ENCODE results near the gene MED15. TPM values are rescaled to one million over a fixed set of nuclear protein-coding genes. Genes with fewer than 3 reads are reported as not detected.

MED15 gene, protein sequence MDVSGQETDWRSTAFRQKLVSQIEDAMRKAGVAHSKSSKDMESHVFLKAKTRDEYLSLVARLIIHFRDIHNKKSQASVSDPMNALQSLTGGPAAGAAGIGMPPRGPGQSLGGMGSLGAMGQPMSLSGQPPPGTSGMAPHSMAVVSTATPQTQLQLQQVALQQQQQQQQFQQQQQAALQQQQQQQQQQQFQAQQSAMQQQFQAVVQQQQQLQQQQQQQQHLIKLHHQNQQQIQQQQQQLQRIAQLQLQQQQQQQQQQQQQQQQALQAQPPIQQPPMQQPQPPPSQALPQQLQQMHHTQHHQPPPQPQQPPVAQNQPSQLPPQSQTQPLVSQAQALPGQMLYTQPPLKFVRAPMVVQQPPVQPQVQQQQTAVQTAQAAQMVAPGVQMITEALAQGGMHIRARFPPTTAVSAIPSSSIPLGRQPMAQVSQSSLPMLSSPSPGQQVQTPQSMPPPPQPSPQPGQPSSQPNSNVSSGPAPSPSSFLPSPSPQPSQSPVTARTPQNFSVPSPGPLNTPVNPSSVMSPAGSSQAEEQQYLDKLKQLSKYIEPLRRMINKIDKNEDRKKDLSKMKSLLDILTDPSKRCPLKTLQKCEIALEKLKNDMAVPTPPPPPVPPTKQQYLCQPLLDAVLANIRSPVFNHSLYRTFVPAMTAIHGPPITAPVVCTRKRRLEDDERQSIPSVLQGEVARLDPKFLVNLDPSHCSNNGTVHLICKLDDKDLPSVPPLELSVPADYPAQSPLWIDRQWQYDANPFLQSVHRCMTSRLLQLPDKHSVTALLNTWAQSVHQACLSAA
- 100 to 1,000 TPM; 185 to 187 TPM for total RNA-seq

DNA sequence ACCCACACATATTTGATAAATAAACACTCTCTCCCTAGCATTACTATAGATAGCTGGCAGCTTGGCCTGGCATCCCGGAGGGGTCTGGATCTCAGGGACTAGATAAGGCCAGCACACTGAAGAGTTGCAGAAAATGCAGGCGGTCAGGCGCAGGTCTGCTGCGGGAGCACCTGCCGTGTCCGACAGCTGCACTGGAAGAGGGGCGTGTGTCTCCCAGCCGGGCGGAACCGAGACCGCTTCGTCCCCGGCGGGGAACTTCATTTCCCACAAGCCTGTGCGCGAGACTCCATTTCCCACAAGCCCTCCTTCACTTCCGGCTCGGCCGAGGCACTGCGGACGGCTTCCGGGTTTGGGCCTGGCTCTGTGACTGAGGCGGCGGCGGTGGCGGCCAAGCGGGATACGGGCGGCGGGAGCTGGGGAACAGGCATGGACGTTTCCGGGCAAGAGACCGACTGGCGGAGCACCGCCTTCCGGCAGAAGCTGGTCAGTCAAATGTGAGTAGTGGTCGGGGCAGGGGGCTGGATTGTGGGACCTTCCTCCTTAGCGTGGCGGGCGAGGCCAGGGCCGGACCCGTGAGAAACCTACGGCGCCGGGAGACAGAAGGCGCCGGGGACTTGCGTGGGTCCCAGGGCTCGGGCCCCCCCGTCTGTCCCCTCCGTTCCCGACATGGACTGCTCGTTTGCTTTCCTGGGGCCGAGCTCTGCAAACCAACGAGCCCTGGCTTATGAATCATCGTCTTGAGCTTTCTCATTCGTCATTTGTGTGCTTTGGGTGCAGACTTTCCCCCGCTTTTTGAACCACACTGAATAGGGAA lies at the start of gene MED15:
MED15 (plus strand) TSS at position 358 of the 814 bp plus-strand sequence; CDS start at position 427, 69 bp downstream.

DNA sequence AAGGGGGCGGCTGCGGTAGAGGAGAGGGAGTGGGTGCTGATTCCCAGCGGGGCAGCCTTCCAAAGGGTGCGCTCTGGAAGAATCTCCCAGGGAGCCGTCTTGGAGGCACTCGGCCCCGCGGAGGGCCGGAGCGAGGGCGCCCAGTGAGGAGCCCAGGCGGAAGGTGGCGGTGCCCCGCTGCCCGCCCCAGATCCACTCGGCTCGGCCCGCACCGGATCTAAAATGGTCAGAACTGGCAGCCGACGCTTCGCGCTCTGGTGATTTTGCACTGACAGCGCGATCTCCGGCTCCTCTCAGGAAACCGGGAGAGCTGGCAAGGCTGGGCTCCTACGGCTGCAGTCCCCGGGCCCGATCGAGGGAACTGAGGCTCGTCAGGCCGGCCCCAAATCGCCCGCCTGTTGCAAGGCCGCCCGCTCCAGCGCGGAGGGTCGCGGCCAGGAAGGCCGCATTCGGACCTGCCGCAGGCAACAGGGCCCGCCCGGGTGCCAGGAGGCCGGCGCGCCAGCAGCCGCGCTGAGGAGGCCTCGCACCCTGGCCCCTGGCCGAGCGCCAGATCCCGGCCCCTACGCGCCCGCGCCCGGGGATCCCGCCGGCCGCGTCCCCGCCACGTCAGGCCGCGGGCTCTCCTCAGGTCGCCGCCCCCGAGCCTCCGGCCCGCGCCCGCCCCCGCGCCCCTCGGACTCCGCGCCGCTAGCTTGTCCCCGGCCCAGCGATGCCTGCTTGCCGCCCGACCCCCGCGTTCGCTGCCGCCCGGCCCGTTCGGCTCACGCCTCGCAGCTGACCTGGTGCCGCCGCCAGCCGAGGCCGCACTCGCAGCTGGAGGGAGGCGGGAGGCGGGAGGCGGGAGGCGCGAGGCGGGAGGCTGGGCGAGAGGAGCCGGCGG lies 12.2 kb upstream of the MED15 start, which contains the start of gene KLHL22:
KLHL22 (minus strand) TSS at position 818 of the 883 bp plus-strand sequence. CDS start 6,584 bp downstream, outside the sequence.

Other genes starting within 250 kb of the MED15 start
- gene RTN4R, start 239.3 kb upstream of the MED15 start, total RNA-seq: 1 to 10 TPM; 5.2 to 5.4 TPM
- 10 to 100 TPM; 67.8 to 67.9 TPM for gene DGCR6L, start 187.6 kb upstream of the MED15 start, total RNA-seq
- 10 to 100 TPM; 12.1 to 13.1 TPM for gene ZNF74, start 113.5 kb upstream of the MED15 start, total RNA-seq
- gene SCARF2, start 69.8 kb upstream of the MED15 start, total RNA-seq: 1 to 10 TPM; 1.7 to 1.9 TPM
- gene KLHL22, start 11.8 kb upstream of the MED15 start, total RNA-seq: 10 to 100 TPM; 38.8 to 40.4 TPM

Data from activated naive CD4-positive, alpha-beta T cell treated with anti-CD3 and anti-CD28 coated beads, Interleukin-2, amount 10 ng/mL, durations not matched to agents 5 hours and 36 hours (primary cell).